Esophagus squamous epithelium (tissue), 5 donors: ENCODE results near the gene PRIMPOL. TPM values are rescaled to one million over a fixed set of nuclear protein-coding genes. Genes with fewer than 3 reads are reported as not detected.
"Not testable (repeated sequence)": the region's sequence is repeated elsewhere in the genome, so short reads cannot be mapped to it uniquely, and the experiment has no call there.

Experiments
- DNase-seq: peaks from one replicate; lab custom pipeline; 2025; lab: John Stamatoyannopoulos, UW
- H3K27ac ChIP-seq, 4 donors: fragments of 200-600 bp; sonication (generic); one replicate each; pipeline ENCODE4 v1.5.1; 2016 to 2019; ENCODE audit warnings: mild to moderate bottlenecking in 1 of 4
- H3K27me3 ChIP-seq, 4 donors: fragments of 200-600 bp; sonication (generic); 1 replicate in 3 of 4; 2 replicates in 1 of 4; pipeline versions ENCODE4 v1.5.1 to v1.6.0; 2017 to 2021; ENCODE audit warnings: antibody characterized with exemption in 1 of 4
- H3K36me3 ChIP-seq, 3 donors: fragments of 200-600 bp; sonication (generic); one replicate each; pipeline ENCODE4 v1.5.1; 2016 to 2019
- H3K4me1 ChIP-seq, 3 donors: fragments of 200-600 bp; sonication (generic); one replicate each; pipeline ENCODE4 v1.5.1; 2017 to 2019
- H3K4me3 ChIP-seq, 4 donors: fragments of 200-600 bp; sonication (generic); 1 replicate in 3 of 4; 2 replicates in 1 of 4; pipeline ENCODE4 v1.5.1; 2016 to 2019; ENCODE audit warnings: mild to moderate bottlenecking in 2 of 4, moderate library complexity in 1 of 4
- H3K9me3 ChIP-seq, 3 donors: fragments of 200-600 bp; sonication (generic); one replicate each; pipeline ENCODE4 v1.5.1; 2016 to 2019
- CTCF ChIP-seq, 6 experiments: fragments of 450-650 bp in 4 of 6; fragments of 200-600 bp in 2 of 6; sonication (generic) in 2 of 6; IDR thresholded peaks; one replicate each; pipeline ENCODE4 v1.5.1; 2016 to 2019; ENCODE audit warnings: antibody characterized with exemption in 6 of 6, mild to moderate bottlenecking in 4 of 6, moderate library complexity in 4 of 6
- POLR2A ChIP-seq, 4 donors: fragments of 450-650 bp; IDR thresholded peaks; one replicate each; pipeline ENCODE4 v1.6.1; 2017; ENCODE audit warnings: antibody characterized with exemption in 4 of 4, mild to moderate bottlenecking in 4 of 4, moderate library complexity in 3 of 4
- WGBS, 2 donors: methylation state at CpG; one replicate each; pipeline ENCODE4 v1.1.5; 2018; 5-methylcytosine and 5-hydroxymethylcytosine counted together
- intact Hi-C: fragments of 100-400 bp; cut with DNase I; formaldehyde crosslinking; loops from one replicate; pipeline ENCODE4 v1.15.0; 2022
- total RNA-seq, 4 donors: library from RNA; depleted of rRNA; stranded (reverse); fragments of >200 nt; gene quantifications; one replicate each; pipeline ENCODE4 v1.1.0, GENCODE V29; 2016
- donor health status: DM: yes; HTN: yes; CAD: no.

The PRIMPOL gene
- total RNA-seq, 4 donors from 2014 or later: 4.5 to 15.6 (median 10.8) TPM

DNA sequence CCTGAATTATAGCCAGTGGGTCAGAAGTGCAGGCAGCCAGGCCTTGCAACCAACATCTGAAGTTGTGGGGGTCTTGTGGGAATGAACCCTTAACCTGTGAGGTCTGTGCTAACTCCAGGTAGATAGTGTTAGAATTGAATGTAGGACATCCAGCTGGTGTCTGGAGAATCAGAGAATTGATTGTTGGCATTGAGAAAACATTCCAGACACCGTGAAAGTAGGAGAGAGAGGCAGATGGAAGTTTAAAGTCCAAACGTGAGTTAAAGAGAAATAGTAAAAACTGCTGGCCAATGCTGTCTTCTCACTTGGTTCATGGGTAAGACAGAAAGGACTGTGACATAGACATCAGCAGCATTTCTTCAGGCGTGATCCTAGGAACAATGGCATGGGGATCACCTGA, 28.0 kb upstream of the PRIMPOL start:
- intact Hi-C loops: no loop called here
- H3K27me3 ChIP-seq: no peaks in the 10 kb centered on the region

GRCh38 chr4:184624504-184624903, 25.0 kb upstream of the PRIMPOL start:
- intact Hi-C loops, H3K27ac ChIP-seq, H3K4me1 ChIP-seq, H3K4me3 ChIP-seq, H3K9me3 ChIP-seq, DNase-seq, H3K27me3 ChIP-seq: not testable (repeated sequence)
- WGBS, 2 donors: 94 to 96% methylated on average over 3 of the region's 3 CpGs
- peaks cover 0 to 42% (median 8%) of the 10 kb centered on the region in 3 donors for H3K36me3 ChIP-seq

More for the DNA sequence above, 28.0 kb upstream of the PRIMPOL start:
- Histone ChIP-seq H3K9me3 (no peaks in the 10 kb centered on the region), H3K36me3 (peaks cover 0 to 12% (median 0%) of the 10 kb centered on the region in 3 donors), H3K27ac (no peak overlapping the region), H3K4me1 (peaks cover 0 to 8% (median 0%) of the 10 kb centered on the region in 3 donors), H3K4me3 (no peak overlapping the region)
- DNase-seq: no peak
- TF ChIP-seq POLR2A (IDR thresholded peaks at IDR 0.05) (no peak), CTCF (IDR thresholded peaks at IDR 0.05) (no peak)
- 63 to 79% methylated on average over 3 of the region's 3 CpGs for WGBS, 2 donors

GRCh38 chr4:184624972-184625554, 24.5 kb upstream of the PRIMPOL start:
- intact Hi-C loops: no loop called here
- Histone ChIP-seq H3K4me1 (no peaks in the 10 kb centered on the region), H3K9me3 (no peaks in the 10 kb centered on the region), H3K27me3 (no peaks in the 10 kb centered on the region), H3K36me3 (peaks cover under 1 to 47% (median 12%) of the 10 kb centered on the region in 3 donors), H3K4me3 (no peak overlapping the region), H3K27ac (no peak overlapping the region)
- WGBS, 2 donors: 90 to 96% methylated on average over 7 of the region's 7 CpGs
- no peak for TF ChIP-seq POLR2A (IDR thresholded peaks at IDR 0.05)
- TF ChIP-seq CTCF (IDR thresholded peaks at IDR 0.05): no peak
- DNase-seq: no peak

- DNase-seq, H3K27me3 ChIP-seq, H3K9me3 ChIP-seq, H3K27ac ChIP-seq, H3K4me3 ChIP-seq, H3K4me1 ChIP-seq, intact Hi-C loops: not testable (repeated sequence)
- 82 to 88% methylated on average over 10 to 11 of the region's 11 CpGs for WGBS, 2 donors
- peaks cover 6 to 57% (median 19%) of the 10 kb centered on the region in 3 donors for H3K36me3 ChIP-seq
Observed at GRCh38 chr4:184625783-184626596, 23.5 kb upstream of the PRIMPOL start.

GRCh38 chr4:184628103-184628502, 21.4 kb upstream of the PRIMPOL start:
- WGBS, 2 donors: 87 to 88% methylated on average over 4 of the region's 4 CpGs

More at GRCh38 chr4:184628103-184628502, 21.4 kb upstream of the PRIMPOL start:
- DNase-seq: no peak
- H3K36me3 ChIP-seq: peaks cover 6 to 78% (median 21%) of the 10 kb centered on the region in 3 donors
- no peaks in the 10 kb centered on the region for H3K9me3 ChIP-seq
- H3K4me1 ChIP-seq: no peaks in the 10 kb centered on the region
- no peak overlapping the region for H3K4me3 ChIP-seq
- H3K27ac ChIP-seq: no peak overlapping the region
- H3K27me3 ChIP-seq: no peaks in the 10 kb centered on the region
- TF ChIP-seq CTCF (IDR thresholded peaks at IDR 0.05): no peak
- no peak for TF ChIP-seq POLR2A (IDR thresholded peaks at IDR 0.05)
- intact Hi-C loops: no loop called here
